Activated naive CD8-positive, alpha-beta T cell treated with anti-CD3 and anti-CD28 coated beads, Interleukin-2, amount 10 ng/mL, durations not matched to agents 7 days and 5 days (primary cell): ENCODE data around the gene TRIM71. TPM values are rescaled to one million over a fixed set of nuclear protein-coding genes. Genes with fewer than 3 reads are reported as not detected.

Experiments
- ATAC-seq: fragments of 150-1000 bp; cut with Tn5 transposase; one replicate; pipeline ENCODE4 v1.10.0; 2021; ENCODE audit warnings: low read depth, moderate library complexity
- POLR2A ChIA-PET: fragments of 350-600 bp; sonication (Branson Sonifier 250); formaldehyde crosslinking; loops from one replicate; lab custom pipeline; 2021; ENCODE audit warnings: antibody characterized with exemption; lab: Charles Lee
- DNase-seq: peaks from one replicate; pipeline ENCODE4 v3.0.0; 2021
- H3K27ac Mint-ChIP-seq: one replicate; pipeline ENCODE4 v1.8.0; 2022; ENCODE audit warnings: mild to moderate bottlenecking, mixed read lengths
- H3K27me3 Mint-ChIP-seq: one replicate; pipeline ENCODE4 v1.8.0; 2022; ENCODE audit warnings: mild to moderate bottlenecking, moderate library complexity, mixed read lengths
- H3K36me3 Mint-ChIP-seq: one replicate; pipeline ENCODE4 v1.8.0; 2021; ENCODE audit warnings: mild to moderate bottlenecking, mixed read lengths
- H3K4me1 Mint-ChIP-seq: one replicate; pipeline ENCODE4 v1.8.0; 2021; ENCODE audit warnings: mixed read lengths
- H3K4me3 Mint-ChIP-seq: one replicate; pipeline ENCODE4 v1.8.0; 2022; ENCODE audit warnings: mild to moderate bottlenecking, moderate library complexity, mixed read lengths
- H3K9me3 Mint-ChIP-seq: one replicate; pipeline ENCODE4 v1.8.0; 2021; ENCODE audit warnings: mixed read lengths
- total RNA-seq, 2 experiments: library from RNA; stranded (reverse); gene quantifications; one replicate each; pipeline ENCODE4 v1.2.3, GENCODE V29; 2021

Gene TRIM71
- total RNA-seq, 2 experiments from 2014 or later = not detected

GRCh38 chr3:32885283-32885901, 67.6 kb downstream of the TRIM71 start:
- H3K9me3 Mint-ChIP-seq = peaks cover 6% of the 10 kb centered on the region
- no peak overlapping the region for H3K4me3 Mint-ChIP-seq
- peaks cover 5% of the 10 kb centered on the region for H3K27me3 Mint-ChIP-seq
- peaks cover 8% of the 10 kb centered on the region for H3K36me3 Mint-ChIP-seq
- H3K4me1 Mint-ChIP-seq = peaks cover 25% of the 10 kb centered on the region
- ATAC-seq = no peak
- POLR2A ChIA-PET = no interaction called here
- no peak for DNase-seq
- H3K27ac Mint-ChIP-seq = no peak overlapping the region

- Mint-ChIP-seq H3K4me3 (no peak overlapping the region), H3K27ac (no peak overlapping the region), H3K36me3 (peaks cover 7% of the 10 kb centered on the region), H3K9me3 (peaks cover 6% of the 10 kb centered on the region), H3K27me3 (peaks cover 5% of the 10 kb centered on the region), H3K4me1 (peaks cover 25% of the 10 kb centered on the region)
- POLR2A ChIA-PET = no interaction called here
- ATAC-seq (no peak), DNase-seq (no peak)
Observed at GRCh38 chr3:32886296-32886695, 68.5 kb downstream of the TRIM71 start.

GRCh38 chr3:32886911-32887310, 69.1 kb downstream of the TRIM71 start:
- DNase-seq (no peak), ATAC-seq (no peak)
- peaks cover 20% of the 10 kb centered on the region for H3K4me1 Mint-ChIP-seq
- H3K9me3 Mint-ChIP-seq = no peaks in the 10 kb centered on the region
- H3K27me3 Mint-ChIP-seq = peaks cover 4% of the 10 kb centered on the region
- no peak overlapping the region for H3K27ac Mint-ChIP-seq
- POLR2A ChIA-PET = no interaction called here
- H3K36me3 Mint-ChIP-seq = peaks cover 3% of the 10 kb centered on the region
- no peak overlapping the region for H3K4me3 Mint-ChIP-seq

DNA sequence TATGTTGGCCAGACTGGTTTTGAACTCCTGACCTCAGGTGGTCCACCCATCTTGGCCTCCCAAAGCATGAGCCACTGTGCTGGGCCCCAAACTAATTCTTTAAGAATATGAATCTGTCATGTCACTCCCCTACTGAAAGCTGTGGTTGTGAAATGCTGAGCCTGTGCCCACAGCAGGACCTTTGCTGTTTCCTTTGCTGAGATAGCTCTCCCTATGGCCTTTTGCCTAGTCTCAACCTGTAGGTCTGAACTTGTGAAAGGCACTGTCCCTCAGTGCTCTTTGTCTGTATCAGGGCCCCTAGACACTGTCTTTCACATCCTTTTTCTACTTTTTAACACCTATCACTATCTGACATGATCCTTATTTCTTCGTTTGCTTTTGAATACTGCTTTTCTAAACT, 70.9 kb downstream of the TRIM71 start:
- peaks cover 17% of the 10 kb centered on the region for H3K27me3 Mint-ChIP-seq
- H3K27ac Mint-ChIP-seq = no peak overlapping the region
- ATAC-seq (no peak), DNase-seq (no peak)
- no peak overlapping the region for H3K4me3 Mint-ChIP-seq
- POLR2A ChIA-PET = no interaction called here
- peaks cover 11% of the 10 kb centered on the region for H3K4me1 Mint-ChIP-seq
- H3K9me3 Mint-ChIP-seq = no peaks in the 10 kb centered on the region
- no peaks in the 10 kb centered on the region for H3K36me3 Mint-ChIP-seq

DNA sequence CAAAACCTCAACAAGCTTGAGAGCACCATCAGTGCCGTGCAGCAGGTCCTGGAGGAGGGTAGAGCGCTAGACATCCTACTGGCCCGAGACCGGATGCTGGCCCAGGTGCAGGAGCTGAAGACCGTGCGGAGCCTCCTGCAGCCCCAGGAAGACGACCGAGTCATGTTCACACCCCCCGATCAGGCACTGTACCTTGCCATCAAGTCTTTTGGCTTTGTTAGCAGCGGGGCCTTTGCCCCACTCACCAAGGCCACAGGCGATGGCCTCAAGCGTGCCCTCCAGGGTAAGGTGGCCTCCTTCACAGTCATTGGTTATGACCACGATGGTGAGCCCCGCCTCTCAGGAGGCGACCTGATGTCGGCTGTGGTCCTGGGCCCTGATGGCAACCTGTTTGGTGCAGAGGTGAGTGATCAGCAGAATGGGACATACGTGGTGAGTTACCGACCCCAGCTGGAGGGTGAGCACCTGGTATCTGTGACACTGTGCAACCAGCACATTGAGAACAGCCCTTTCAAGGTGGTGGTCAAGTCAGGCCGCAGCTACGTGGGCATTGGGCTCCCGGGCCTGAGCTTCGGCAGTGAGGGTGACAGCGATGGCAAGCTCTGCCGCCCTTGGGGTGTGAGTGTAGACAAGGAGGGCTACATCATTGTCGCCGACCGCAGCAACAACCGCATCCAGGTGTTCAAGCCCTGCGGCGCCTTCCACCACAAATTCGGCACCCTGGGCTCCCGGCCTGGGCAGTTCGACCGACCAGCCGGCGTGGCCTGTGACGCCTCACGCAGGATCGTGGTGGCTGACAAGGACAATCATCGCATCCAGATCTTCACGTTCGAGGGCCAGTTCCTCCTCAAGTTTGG, 72.9 kb downstream of the TRIM71 start:
- Mint-ChIP-seq H3K36me3 (no peaks in the 10 kb centered on the region), H3K27me3 (peaks cover 36% of the 10 kb centered on the region), H3K4me1 (peaks cover 11% of the 10 kb centered on the region), H3K4me3 (no peak overlapping the region), H3K27ac (no peak overlapping the region), H3K9me3 (no peaks in the 10 kb centered on the region)
- POLR2A ChIA-PET = no interaction called here
- no peak for ATAC-seq
- no peak for DNase-seq

DNA sequence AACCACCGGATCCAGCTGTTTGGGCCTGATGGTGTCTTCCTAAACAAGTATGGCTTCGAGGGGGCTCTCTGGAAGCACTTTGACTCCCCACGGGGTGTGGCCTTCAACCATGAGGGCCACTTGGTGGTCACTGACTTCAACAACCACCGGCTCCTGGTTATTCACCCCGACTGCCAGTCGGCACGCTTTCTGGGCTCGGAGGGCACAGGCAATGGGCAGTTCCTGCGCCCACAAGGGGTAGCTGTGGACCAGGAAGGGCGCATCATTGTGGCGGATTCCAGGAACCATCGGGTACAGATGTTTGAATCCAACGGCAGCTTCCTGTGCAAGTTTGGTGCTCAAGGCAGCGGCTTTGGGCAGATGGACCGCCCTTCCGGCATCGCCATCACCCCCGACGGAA, 73.6 kb downstream of the TRIM71 start:
- no peak overlapping the region for H3K27ac Mint-ChIP-seq
- H3K4me3 Mint-ChIP-seq = no peak overlapping the region
- H3K4me1 Mint-ChIP-seq = peaks cover 11% of the 10 kb centered on the region
- DNase-seq (no peak), ATAC-seq (no peak)
- H3K9me3 Mint-ChIP-seq = no peaks in the 10 kb centered on the region
- POLR2A ChIA-PET = no interaction called here
- H3K27me3 Mint-ChIP-seq = peaks cover 44% of the 10 kb centered on the region
- no peaks in the 10 kb centered on the region for H3K36me3 Mint-ChIP-seq

DNA sequence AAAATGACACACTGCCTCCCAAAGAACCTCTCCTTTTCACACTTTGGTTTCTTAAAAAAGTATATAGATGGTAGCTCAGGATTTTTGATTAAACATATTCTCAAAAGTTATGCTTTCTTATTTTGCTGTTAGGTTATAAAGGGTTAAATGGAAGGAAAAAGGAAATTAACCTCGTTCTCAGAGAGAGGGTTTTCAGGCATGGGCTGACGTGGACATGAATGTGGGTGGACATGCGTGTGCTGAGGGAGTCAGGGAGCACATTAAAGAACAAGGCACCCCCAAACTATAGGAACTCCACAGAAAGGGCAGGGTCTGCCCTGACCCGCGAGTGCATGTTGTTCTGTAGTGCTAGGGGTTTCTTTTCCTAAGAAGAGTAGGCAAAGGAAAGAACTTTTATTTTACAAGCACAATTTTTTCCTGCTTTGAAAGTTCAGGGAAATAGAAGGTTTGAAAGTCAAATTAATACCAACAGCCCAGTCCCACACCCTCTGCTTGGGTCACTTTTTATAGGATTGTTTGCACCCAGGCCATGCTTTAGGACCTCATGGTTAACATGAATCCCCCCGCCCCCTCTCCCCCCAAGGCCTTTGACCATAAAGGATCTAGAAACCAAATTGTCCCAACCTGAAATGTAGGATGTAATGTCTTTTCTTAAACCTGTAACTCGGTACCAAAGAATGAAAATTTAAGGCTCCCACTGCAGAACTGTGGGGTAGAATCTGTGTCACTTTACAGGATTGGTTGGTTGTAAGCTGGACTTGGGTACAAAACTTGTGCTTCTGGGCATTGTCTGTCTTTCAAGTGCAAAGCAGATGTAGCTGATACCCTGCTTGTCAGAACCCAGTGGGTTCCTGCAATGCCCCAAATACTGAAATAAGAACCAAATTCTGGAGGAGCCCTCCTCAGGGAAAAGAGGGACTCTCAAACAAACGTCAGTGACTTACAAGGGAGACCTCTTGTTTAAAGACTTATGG, 75.1 kb downstream of the TRIM71 start:
- DNase-seq (no peak), ATAC-seq (no peak)
- no peak overlapping the region for H3K4me3 Mint-ChIP-seq
- H3K4me1 Mint-ChIP-seq = peaks cover 11% of the 10 kb centered on the region
- no peaks in the 10 kb centered on the region for H3K9me3 Mint-ChIP-seq
- peaks cover 48% of the 10 kb centered on the region for H3K27me3 Mint-ChIP-seq
- POLR2A ChIA-PET = no interaction called here
- H3K27ac Mint-ChIP-seq = no peak overlapping the region
- H3K36me3 Mint-ChIP-seq = no peaks in the 10 kb centered on the region

GRCh38 chr3:32894977-32895376, 77.2 kb downstream of the TRIM71 start:
- peaks cover 4% of the 10 kb centered on the region for H3K4me1 Mint-ChIP-seq
- H3K36me3 Mint-ChIP-seq = no peaks in the 10 kb centered on the region
- H3K27me3 Mint-ChIP-seq = peaks cover 54% of the 10 kb centered on the region
- H3K4me3 Mint-ChIP-seq = no peak overlapping the region
- H3K27ac Mint-ChIP-seq = no peak overlapping the region
- DNase-seq = no peak
- no peaks in the 10 kb centered on the region for H3K9me3 Mint-ChIP-seq
- no peak for ATAC-seq
- POLR2A ChIA-PET = no interaction called here

DNA sequence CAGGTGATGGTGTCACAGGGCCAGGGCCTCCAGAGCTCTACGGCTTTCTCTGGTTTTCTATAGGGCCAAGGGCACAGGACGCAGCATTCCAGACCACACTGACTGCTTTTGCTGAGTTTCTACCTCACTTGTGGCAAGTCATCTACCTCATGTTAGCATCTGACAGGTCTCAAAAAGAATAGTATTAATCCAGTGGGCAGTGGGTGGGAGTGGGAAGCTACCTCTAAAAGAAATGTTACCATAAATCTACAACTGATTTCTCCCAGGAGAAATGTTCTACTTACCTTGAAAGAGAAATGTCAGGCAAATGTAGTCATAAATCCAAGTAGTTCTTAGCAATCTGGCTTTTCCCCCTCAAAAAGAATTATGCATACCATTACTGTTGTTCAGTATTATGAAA, 77.9 kb downstream of the TRIM71 start:
- H3K27me3 Mint-ChIP-seq = peaks cover 58% of the 10 kb centered on the region
- H3K9me3 Mint-ChIP-seq = no peaks in the 10 kb centered on the region

GRCh38 chr3:32896143-32896542, 78.3 kb downstream of the TRIM71 start:
- Mint-ChIP-seq H3K27me3 (peaks cover 62% of the 10 kb centered on the region), H3K36me3 (no peaks in the 10 kb centered on the region), H3K9me3 (no peaks in the 10 kb centered on the region), H3K27ac (no peak overlapping the region), H3K4me1 (peaks cover 2% of the 10 kb centered on the region), H3K4me3 (no peak overlapping the region)
- ATAC-seq = no peak
- POLR2A ChIA-PET = no interaction called here
- DNase-seq = no peak

More for the DNA sequence above, 77.9 kb downstream of the TRIM71 start:
- POLR2A ChIA-PET = no interaction called here
- no peak for DNase-seq
- Mint-ChIP-seq H3K4me1 (peaks cover 2% of the 10 kb centered on the region), H3K4me3 (no peak overlapping the region), H3K36me3 (no peaks in the 10 kb centered on the region), H3K27ac (no peak overlapping the region)
- no peak for ATAC-seq

- DNase-seq (no peak), ATAC-seq (no peak)
- H3K27ac Mint-ChIP-seq = no peak overlapping the region
- no peaks in the 10 kb centered on the region for H3K9me3 Mint-ChIP-seq
- H3K4me3 Mint-ChIP-seq = no peak overlapping the region
- H3K27me3 Mint-ChIP-seq = peaks cover 66% of the 10 kb centered on the region
- POLR2A ChIA-PET = no interaction called here
- no peaks in the 10 kb centered on the region for H3K36me3 Mint-ChIP-seq
- H3K4me1 Mint-ChIP-seq = peaks cover 3% of the 10 kb centered on the region
Observed at GRCh38 chr3:32897001-32897601, 79.3 kb downstream of the TRIM71 start.

DNA sequence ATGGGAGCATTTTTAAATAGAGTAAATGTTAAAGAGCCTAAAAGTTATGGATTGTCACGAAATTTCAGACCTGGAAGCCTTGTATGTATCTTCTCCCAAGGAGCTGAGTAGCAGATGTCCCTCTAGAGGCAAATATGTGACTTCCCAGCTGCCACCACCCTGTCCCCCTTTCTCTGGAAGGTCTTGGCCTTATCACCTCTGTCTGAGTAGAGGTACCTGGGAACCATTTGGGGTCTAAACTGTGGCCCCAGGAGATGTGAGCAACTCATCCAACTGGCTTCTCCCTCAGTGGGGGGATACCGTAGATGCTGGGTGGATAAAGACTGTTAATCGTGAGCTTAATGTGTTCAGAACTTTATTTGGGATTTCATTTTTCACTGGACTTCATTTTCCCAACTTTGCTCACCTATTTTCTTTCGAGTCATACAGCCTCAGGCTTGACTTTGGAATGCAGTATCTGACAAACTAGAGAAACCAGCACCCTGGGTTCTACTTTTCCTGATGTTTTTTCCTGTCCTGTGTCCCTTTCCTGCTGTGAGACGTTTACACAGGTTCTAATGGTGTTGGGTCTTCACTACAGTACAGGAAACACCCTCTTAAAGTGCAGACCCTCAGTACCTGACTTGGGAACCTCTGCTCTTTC, 80.3 kb downstream of the TRIM71 start:
- peaks cover 5% of the 10 kb centered on the region for H3K4me1 Mint-ChIP-seq
- DNase-seq (no peak), ATAC-seq (no peak)
- no peak overlapping the region for H3K27ac Mint-ChIP-seq
- H3K27me3 Mint-ChIP-seq = peaks cover 58% of the 10 kb centered on the region
- H3K4me3 Mint-ChIP-seq = no peak overlapping the region
- no peaks in the 10 kb centered on the region for H3K36me3 Mint-ChIP-seq
- POLR2A ChIA-PET = no interaction called here
- H3K9me3 Mint-ChIP-seq = no peaks in the 10 kb centered on the region
